AG08396 (cell line): Measurements from ENCODE around the gene POLR2M.

Source experiments
- DNase-seq: peaks from one replicate; pipeline ENCODE4 v3.0.0; 2012; ENCODE audit warnings: low spot score, mixed read lengths

POLR2M gene

GRCh38 chr15:57692709-57693108 is 13.8 kb upstream of the POLR2M start:
- no peak for DNase-seq

- no peak for DNase-seq
Observed at GRCh38 chr15:57694279-57694678, 12.2 kb upstream of the POLR2M start.

- DNase-seq = no peak
Observed at GRCh38 chr15:57696146-57696545, 10.4 kb upstream of the POLR2M start.

GRCh38 chr15:57697588-57697987 is 8.9 kb upstream of the POLR2M start:
- DNase-seq = no peak

GRCh38 chr15:57698243-57698642 is 8.3 kb upstream of the POLR2M start:
- DNase-seq = no peak

- no peak for DNase-seq
Observed at GRCh38 chr15:57698991-57699390, 7.5 kb upstream of the POLR2M start.

- no peak for DNase-seq
Observed at GRCh38 chr15:57703387-57703786, 3.1 kb upstream of the POLR2M start.

GRCh38 chr15:57704441-57704840 is 2.1 kb upstream of the POLR2M start:
- DNase-seq = no peak

- DNase-seq = no peak
Observed at GRCh38 chr15:57705746-57706404, 639 bp upstream of the POLR2M start.

- no peak for DNase-seq
Observed at GRCh38 chr15:57708047-57708446, 1.5 kb downstream of the POLR2M start.

GRCh38 chr15:57718309-57718708 is 11.8 kb downstream of the POLR2M start:
- no peak for DNase-seq

GRCh38 chr15:57720867-57721266 is 14.4 kb downstream of the POLR2M start:
- no peak for DNase-seq

GRCh38 chr15:57726411-57726810 is 19.9 kb downstream of the POLR2M start:
- no peak for DNase-seq

- DNase-seq = no peak
Observed at GRCh38 chr15:57727031-57727430, 20.5 kb downstream of the POLR2M start.

GRCh38 chr15:57728436-57728835 is 21.9 kb downstream of the POLR2M start:
- DNase-seq = no peak

- no peak for DNase-seq
Observed at GRCh38 chr15:57730876-57731275, 24.4 kb downstream of the POLR2M start.

- no peak for DNase-seq
Observed at GRCh38 chr15:57731530-57732103, 25.1 kb downstream of the POLR2M start.

GRCh38 chr15:57732526-57733331 is 26.2 kb downstream of the POLR2M start:
- DNase-seq = peak; percentile 39

- no peak for DNase-seq
Observed at GRCh38 chr15:57734860-57735259, 28.3 kb downstream of the POLR2M start.

GRCh38 chr15:57735431-57735830 is 28.9 kb downstream of the POLR2M start:
- no peak for DNase-seq

- DNase-seq = no peak
Observed at GRCh38 chr15:57735891-57736290, 29.4 kb downstream of the POLR2M start.

GRCh38 chr15:57736591-57736990 is 30.1 kb downstream of the POLR2M start:
- no peak for DNase-seq

GRCh38 chr15:57738734-57739237 is 32.3 kb downstream of the POLR2M start:
- DNase-seq = no peak
